T-cell (primary cell): ENCODE results near the gene SDK1. TPM values are rescaled to one million over a fixed set of nuclear protein-coding genes. Genes with fewer than 3 reads are reported as not detected.

Experiments used
- ATAC-seq, 4 experiments: fragments of 200-7000 bp in 3 of 4; fragments of 150-1000 bp in 1 of 4; cut with Tn5 transposase; replicated peaks in 1 of 4; 1 replicate in 3 of 4; 2 replicates in 1 of 4; pipeline ENCODE4 v1.10.0; 2021; ENCODE audit warnings: moderate library complexity in 3 of 4, mild to moderate bottlenecking in 2 of 4, moderate number of reproducible peaks in 1 of 4
- CTCF ChIA-PET, 2 donors: fragments of 300-600 bp; sonication (Branson Sonifier 250); formaldehyde crosslinking; loops; one replicate each; lab custom pipeline; 2022; ENCODE audit warnings: antibody characterized with exemption in 2 of 2; lab: Charles Lee
- POLR2A ChIA-PET, 2 donors: fragments of 300-600 bp; sonication (Branson Sonifier 250); formaldehyde crosslinking; loops; one replicate each; lab custom pipeline; 2022; ENCODE audit warnings: antibody characterized with exemption in 2 of 2; lab: Charles Lee
- DNase-seq, 35 experiments: peaks; one replicate each; pipeline versions ENCODE4 v3.0.0 to v3.0.0-alpha.2; 2013 to 2023
- H3K27ac ChIP-seq: one replicate; pipeline ENCODE4 v1.5.1; 2013; ENCODE audit warnings: low read length
- H3K27me3 ChIP-seq, 2 experiments: replicated peaks in 1 of 2; 1 replicate in 1 of 2; 2 replicates in 1 of 2; pipeline versions ENCODE4 v1.6.1 to v1.7.0; 2013; ENCODE audit warnings: low read length in 1 of 2, mixed read lengths in 1 of 2; ENCODE audit not compliant: control insufficient read depth in 2 of 2, insufficient read depth in 2 of 2; ENCODE audit errors: extremely low read depth in 1 of 2
- H3K36me3 ChIP-seq, 2 donors: 1 replicate in 1 of 2; 2 replicates in 1 of 2; pipeline versions ENCODE4 v1.6.1 to v1.7.0; 2013; ENCODE audit warnings: low read length in 1 of 2; ENCODE audit not compliant: control insufficient read depth in 2 of 2, insufficient read depth in 1 of 2; ENCODE audit errors: extremely low read depth in 1 of 2
- H3K4me1 ChIP-seq, 2 experiments: 1 replicate in 1 of 2; 2 replicates in 1 of 2; pipeline versions ENCODE4 v1.6.1 to v1.7.0; 2013; ENCODE audit warnings: low read length in 2 of 2, mixed read lengths in 1 of 2; ENCODE audit not compliant: insufficient read depth in 2 of 2, control insufficient read depth in 1 of 2; ENCODE audit errors: extremely low read depth in 1 of 2
- H3K4me3 ChIP-seq, 2 donors: 1 replicate in 1 of 2; 2 replicates in 1 of 2; pipeline versions ENCODE4 v1.5.1 to v1.7.0; 2013; ENCODE audit warnings: mild to moderate bottlenecking in 2 of 2, low read length in 1 of 2, moderate library complexity in 1 of 2; ENCODE audit not compliant: control insufficient read depth in 1 of 2; ENCODE audit errors: extremely low read depth in 1 of 2
- H3K9me3 ChIP-seq: 2 replicates; pipeline ENCODE4 v1.7.0; 2013
- H3K27ac Mint-ChIP-seq, 2 donors: one replicate each; pipeline ENCODE4 v1.8.0; 2020 to 2021; ENCODE audit warnings: mild to moderate bottlenecking in 2 of 2, mixed read lengths in 2 of 2
- H3K27me3 Mint-ChIP-seq, 2 donors: one replicate each; pipeline ENCODE4 v1.8.0; 2021 to 2022; ENCODE audit warnings: mixed read lengths in 2 of 2
- H3K36me3 Mint-ChIP-seq: one replicate; pipeline ENCODE4 v1.8.0; 2021; ENCODE audit warnings: mixed read lengths
- H3K4me1 Mint-ChIP-seq, 3 donors: one replicate each; pipeline ENCODE4 v1.8.0; 2020 to 2022; ENCODE audit warnings: mixed read lengths in 3 of 3, mild to moderate bottlenecking in 1 of 3
- H3K4me3 Mint-ChIP-seq, 3 donors: one replicate each; pipeline ENCODE4 v1.8.0; 2020 to 2022; ENCODE audit warnings: mild to moderate bottlenecking in 3 of 3, mixed read lengths in 3 of 3, moderate library complexity in 3 of 3
- H3K9me3 Mint-ChIP-seq, 3 donors: one replicate each; pipeline ENCODE4 v1.8.0; 2020 to 2022; ENCODE audit warnings: mixed read lengths in 3 of 3
- WGBS: methylation state at CpG from one replicate; pipeline ENCODE4 v1.1.5; 2013; ENCODE audit warnings: missing lambda C conversion rate; ENCODE audit not compliant: insufficient coverage; 5-methylcytosine and 5-hydroxymethylcytosine counted together
- total RNA-seq, 35 experiments: library from RNA in 6 of 35; stranded (reverse) in 6 of 35; fragments of 120-200 nt in 1 of 35; gene quantifications; one replicate each; pipeline versions ENCODE4 v1.2.1 to v1.2.4 and lab custom pipeline; 2013 to 2026

SDK1 gene
- total RNA-seq, 5 donors from 2014 or later (not counting 1 experiment from before 2014, with no cell fraction given), result 0.47 to 1.7 (median 0.63) TPM

GRCh38 chr7:4067476-4067760 lies 766.4 kb downstream of the SDK1 start:
- no peak for DNase-seq
- H3K4me1 Mint-ChIP-seq, result peaks cover 9 to 11% (median 11%) of the 10 kb centered on the region in 3 donors

DNA sequence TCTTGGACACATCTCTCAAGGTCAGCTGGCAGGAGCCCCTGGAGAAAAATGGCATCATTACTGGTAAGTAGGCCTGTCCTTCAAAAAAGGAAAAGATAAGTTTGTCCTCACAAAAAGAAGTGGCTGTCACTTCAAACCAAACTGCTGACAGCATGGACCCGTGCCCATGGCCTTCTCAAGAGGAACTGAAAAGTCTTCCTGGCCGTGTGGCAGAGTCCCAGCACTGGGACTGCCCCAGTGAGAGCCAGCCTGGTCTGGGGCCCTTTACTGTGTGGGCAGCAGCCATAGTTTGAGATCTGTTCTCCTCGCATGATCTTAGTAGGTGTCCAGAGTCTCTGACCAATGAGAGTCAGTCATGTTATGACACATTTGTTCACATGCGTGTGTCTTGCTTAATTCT lies 766.8 kb downstream of the SDK1 start:
- Histone ChIP-seq H3K4me1 (peaks cover 0 to 4% of the 10 kb centered on the region in 2 experiments), H3K36me3 (no peaks in the 10 kb centered on the region), H3K27me3 (no peaks in the 10 kb centered on the region), H3K9me3 (no peaks in the 10 kb centered on the region), H3K27ac (no peak overlapping the region), H3K4me3 (no peak overlapping the region)
- DNase-seq, result no peak
- Mint-ChIP-seq H3K36me3 (no peaks in the 10 kb centered on the region), H3K4me1 (peaks cover 9 to 11% (median 11%) of the 10 kb centered on the region in 3 donors), H3K27ac (no peak overlapping the region), H3K4me3 (no peak overlapping the region), H3K27me3 (no peaks in the 10 kb centered on the region), H3K9me3 (no peaks in the 10 kb centered on the region)
- ATAC-seq, result no peak
- ChIA-PET CTCF (no interaction called here), POLR2A (no interaction called here)
- 59% methylated on average over 4 of the region's 4 CpGs for WGBS

More at GRCh38 chr7:4067476-4067760, 766.4 kb downstream of the SDK1 start:
- Histone ChIP-seq H3K27ac (no peak overlapping the region), H3K9me3 (no peaks in the 10 kb centered on the region), H3K27me3 (no peaks in the 10 kb centered on the region), H3K4me3 (no peak overlapping the region), H3K36me3 (no peaks in the 10 kb centered on the region), H3K4me1 (peaks cover 0 to 4% of the 10 kb centered on the region in 2 experiments)
- ChIA-PET CTCF (no interaction called here), POLR2A (no interaction called here)
- Mint-ChIP-seq H3K27me3 (no peaks in the 10 kb centered on the region), H3K4me3 (no peak overlapping the region), H3K9me3 (no peaks in the 10 kb centered on the region), H3K36me3 (no peaks in the 10 kb centered on the region), H3K27ac (no peak overlapping the region)
- ATAC-seq, result no peak

DNA sequence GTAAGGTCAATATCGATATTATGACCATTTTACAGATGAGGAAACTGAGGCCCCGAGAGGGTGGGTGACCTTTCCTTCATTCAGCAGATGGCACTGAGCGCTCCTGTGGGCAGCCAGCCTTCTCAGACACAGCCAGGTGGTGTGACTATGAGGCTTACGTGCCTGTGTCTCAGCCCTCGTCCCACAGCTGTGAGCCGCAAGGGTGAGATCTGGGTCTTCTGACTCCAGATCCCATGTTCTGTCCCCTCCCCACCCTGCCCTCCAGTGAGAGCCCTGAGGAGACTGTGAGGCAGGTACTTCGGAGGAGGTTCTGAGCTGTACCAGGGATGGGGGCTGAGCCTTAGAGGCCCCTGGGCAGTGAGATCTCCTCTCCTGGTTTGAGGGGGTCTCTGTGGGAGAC lies 767.2 kb downstream of the SDK1 start:
- H3K36me3 ChIP-seq, result no peaks in the 10 kb centered on the region
- H3K9me3 ChIP-seq, result no peaks in the 10 kb centered on the region
- ChIA-PET POLR2A (no interaction called here), CTCF (no interaction called here)
- H3K27ac ChIP-seq, result no peak overlapping the region
- H3K4me3 ChIP-seq, result no peak overlapping the region
- no peak overlapping the region for H3K4me3 Mint-ChIP-seq
- H3K27ac Mint-ChIP-seq, result no peak overlapping the region
- no peak for ATAC-seq
- peaks cover 9 to 11% (median 11%) of the 10 kb centered on the region in 3 donors for H3K4me1 Mint-ChIP-seq
- no peaks in the 10 kb centered on the region for H3K27me3 Mint-ChIP-seq
- DNase-seq, result no peak
- H3K4me1 ChIP-seq, result peaks cover 0 to 4% of the 10 kb centered on the region in 2 experiments
- no peaks in the 10 kb centered on the region for H3K36me3 Mint-ChIP-seq
- WGBS, result 78% methylated on average over 4 of the region's 7 CpGs
- H3K9me3 Mint-ChIP-seq, result no peaks in the 10 kb centered on the region
- H3K27me3 ChIP-seq, result no peaks in the 10 kb centered on the region

DNA sequence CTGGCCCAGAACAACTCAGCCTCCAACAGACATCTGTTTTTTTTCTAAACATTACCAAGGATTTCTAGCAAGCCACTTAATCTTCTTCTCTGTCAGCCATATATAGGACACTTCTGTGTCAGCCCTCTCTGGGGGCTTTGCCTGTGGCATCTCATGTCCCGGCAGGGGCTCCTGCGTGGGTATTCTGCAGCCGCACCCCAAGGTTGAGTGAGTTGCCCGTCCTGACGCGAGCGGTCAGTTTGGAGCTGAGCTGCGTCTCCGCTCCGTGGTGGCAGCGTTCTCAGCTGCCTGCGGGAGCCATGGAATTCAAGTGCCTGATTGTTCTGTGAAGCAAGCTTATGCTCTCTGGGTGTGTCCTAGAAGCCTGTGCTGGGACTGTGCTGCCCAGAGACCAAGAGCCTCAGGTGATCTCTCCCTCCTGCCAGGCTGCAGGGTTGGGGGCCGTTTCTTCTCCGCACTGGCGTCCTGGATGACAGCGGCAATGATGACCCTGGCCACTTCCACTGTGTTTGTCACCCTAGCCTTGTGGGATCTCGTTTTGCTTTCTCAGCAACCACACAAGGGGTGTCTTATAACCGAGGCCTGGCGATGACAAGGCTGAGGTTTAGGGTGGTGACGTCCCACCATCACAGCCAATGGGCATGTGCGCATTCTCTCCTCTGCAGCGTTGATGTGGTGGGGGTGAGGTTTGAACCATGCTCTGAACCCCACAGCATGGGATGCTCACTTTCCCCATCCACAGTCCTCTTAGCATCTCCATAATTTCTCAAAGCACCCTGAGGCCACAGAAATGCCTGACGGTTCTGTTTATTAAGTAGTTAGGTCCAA lies 768.4 kb downstream of the SDK1 start:
- Mint-ChIP-seq H3K4me3 (no peak overlapping the region), H3K36me3 (no peaks in the 10 kb centered on the region), H3K9me3 (no peaks in the 10 kb centered on the region), H3K27ac (no peak overlapping the region), H3K4me1 (peaks cover 9 to 10% (median 9%) of the 10 kb centered on the region in 3 donors), H3K27me3 (no peaks in the 10 kb centered on the region)
- no peak for DNase-seq
- ATAC-seq, result no peak
- ChIA-PET POLR2A (no interaction called here), CTCF (no interaction called here)
- H3K36me3 ChIP-seq, result no peaks in the 10 kb centered on the region
- 95% methylated on average over 13 of the region's 23 CpGs for WGBS
- no peaks in the 10 kb centered on the region for H3K9me3 ChIP-seq
- no peak overlapping the region for H3K4me3 ChIP-seq
- no peak overlapping the region for H3K27ac ChIP-seq
- peaks cover 0 to 4% of the 10 kb centered on the region in 2 experiments for H3K4me1 ChIP-seq
- H3K27me3 ChIP-seq, result no peaks in the 10 kb centered on the region

DNA sequence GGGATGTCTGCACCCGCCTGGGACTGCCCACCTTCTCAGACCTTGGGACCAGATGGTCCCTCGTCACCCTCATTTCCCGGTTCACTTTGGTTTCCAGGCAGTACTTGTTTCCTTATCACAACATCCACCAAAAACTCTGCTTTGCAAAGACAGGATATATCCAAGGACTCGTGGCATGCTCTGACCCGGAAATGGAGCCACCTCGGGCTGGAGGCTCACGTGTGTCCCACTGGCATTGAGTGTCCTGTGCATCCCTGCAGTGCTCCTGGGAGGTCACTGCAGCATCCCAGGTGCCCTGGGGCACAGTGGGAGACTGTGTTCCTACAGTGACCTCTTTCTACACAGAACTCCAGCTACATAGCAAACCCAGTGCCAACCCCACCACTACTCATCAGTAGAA lies 769.2 kb downstream of the SDK1 start:
- ChIA-PET CTCF (no interaction called here), POLR2A (no interaction called here)
- no peak overlapping the region for H3K4me3 ChIP-seq
- H3K36me3 ChIP-seq, result no peaks in the 10 kb centered on the region
- H3K27me3 Mint-ChIP-seq, result no peaks in the 10 kb centered on the region
- WGBS, result 80% methylated on average over 7 of the region's 7 CpGs
- no peaks in the 10 kb centered on the region for H3K36me3 Mint-ChIP-seq
- H3K4me1 Mint-ChIP-seq, result peaks cover 2% of the 10 kb centered on the region in 3 donors
- ATAC-seq (no peak), DNase-seq (no peak)
- H3K27me3 ChIP-seq, result no peaks in the 10 kb centered on the region
- H3K9me3 Mint-ChIP-seq, result no peaks in the 10 kb centered on the region
- no peaks in the 10 kb centered on the region for H3K4me1 ChIP-seq
- no peak overlapping the region for H3K4me3 Mint-ChIP-seq
- H3K9me3 ChIP-seq, result no peaks in the 10 kb centered on the region
- H3K27ac Mint-ChIP-seq, result no peak overlapping the region
- H3K27ac ChIP-seq, result no peak overlapping the region

GRCh38 chr7:4071370-4072058 lies 770.5 kb downstream of the SDK1 start:
- DNase-seq, result no peak
- WGBS, result 83% methylated on average over 2 of the region's 11 CpGs
- Mint-ChIP-seq H3K4me3 (no peak overlapping the region), H3K9me3 (no peaks in the 10 kb centered on the region), H3K27ac (no peak overlapping the region), H3K4me1 (no peaks in the 10 kb centered on the region), H3K27me3 (no peaks in the 10 kb centered on the region), H3K36me3 (no peaks in the 10 kb centered on the region)
- no peaks in the 10 kb centered on the region for H3K9me3 ChIP-seq
- ChIA-PET POLR2A (no interaction called here), CTCF (no interaction called here)
- ATAC-seq, result no peak
- H3K4me3 ChIP-seq, result no peak overlapping the region
- no peaks in the 10 kb centered on the region for H3K36me3 ChIP-seq
- no peaks in the 10 kb centered on the region for H3K4me1 ChIP-seq
- H3K27me3 ChIP-seq, result peaks cover 0 to 4% of the 10 kb centered on the region in 2 experiments
- H3K27ac ChIP-seq, result no peak overlapping the region
